ENCODE data around the gene RASD1. TPM values are rescaled to one million over a fixed set of nuclear protein-coding genes. Genes with fewer than 3 reads are reported as not detected.

The RASD1 gene
- total RNA-seq, 1 experiment from 2014 or later, result 5.7 TPM

- H3K4me1 ChIP-seq (ENCODE audit: insufficient read depth, low read length), result no peaks in the 10 kb centered on the region
- no peak overlapping the region for H4K8ac ChIP-seq (replicated peaks; ENCODE audit: insufficient read length, low read depth, low read length)
- WGBS (ENCODE audit: extremely low coverage, insufficient read length, low lambda C conversion rate), result no CpG with 5 or more reads among the region's 11 CpGs
- no peak overlapping the region for H3T11ph ChIP-seq (ENCODE audit: low read length)
- H3K27me3 ChIP-seq (ENCODE audit: insufficient read depth, low read length), result no peaks in the 10 kb centered on the region
- DNase-seq, result no peak
- no peak overlapping the region for H3K9ac ChIP-seq (ENCODE audit: extremely low read depth, insufficient read length, low read length)
- H4K20me1 ChIP-seq (ENCODE audit: control insufficient read depth, insufficient read depth, insufficient read length), result no peaks in the 10 kb centered on the region
- H3K18ac ChIP-seq (ENCODE audit: insufficient read length, low read depth, low read length), result no peak overlapping the region
- no peak overlapping the region for H2BK20ac ChIP-seq (ENCODE audit: low read depth, low read length, poor library complexity, severe bottlenecking)
- H3K9me3 Mint-ChIP-seq, result no peaks in the 10 kb centered on the region
- H3K4me2 ChIP-seq (ENCODE audit: insufficient read depth, insufficient read length, low read length), result no peak overlapping the region
- peaks cover 8 to 16% of the 10 kb centered on the region in 2 experiments; a peak in 3 of 4 replicates for H3K4me1 Mint-ChIP-seq
- no peak overlapping the region for H3K4ac ChIP-seq (ENCODE audit: low read depth, low read length)
- no peak overlapping the region for H2BK12ac ChIP-seq (ENCODE audit: insufficient read length, low read depth, low read length)
- H4K91ac ChIP-seq (ENCODE audit: insufficient read length, low read depth, low read length), result no peak overlapping the region
- H2AFZ ChIP-seq (ENCODE audit: low read length), result no peak overlapping the region
- no peaks in the 10 kb centered on the region for H3K79me1 ChIP-seq (ENCODE audit: insufficient read depth, low read depth, low read length, poor library complexity, severe bottlenecking)
- H2AK5ac ChIP-seq (ENCODE audit: insufficient read length, low read length), result no peak overlapping the region
- H2BK5ac ChIP-seq (ENCODE audit: insufficient read length, low read length), result no peak overlapping the region
- H3K36me3 Mint-ChIP-seq (ENCODE audit: insufficient read depth in 1 of 3, low read depth in 3 of 3), result no peaks in the 10 kb centered on the region
- H3K9me3 ChIP-seq (ENCODE audit: control insufficient read depth, low read depth, low read length), result no peaks in the 10 kb centered on the region
- H2BK15ac ChIP-seq (ENCODE audit: low read depth, low read length), result no peak overlapping the region
- H3K27me3 Mint-ChIP-seq (ENCODE audit: low read depth), result no peaks in the 10 kb centered on the region
- H3K23me2 ChIP-seq (ENCODE audit: insufficient read length, low read depth, low read length, poor library complexity, severe bottlenecking), result no peaks in the 10 kb centered on the region
- no peak overlapping the region for H3K27ac ChIP-seq (ENCODE audit: insufficient read length, low read depth, low read length)
- no peak overlapping the region for H3K23ac ChIP-seq (ENCODE audit: insufficient read length, low read depth, low read length)
- no peak overlapping the region; a peak in 1 of 5 replicates for H3K4me3 Mint-ChIP-seq
- no peak overlapping the region for H4K5ac ChIP-seq (ENCODE audit: insufficient read length, low read depth, low read length)
- H3K14ac ChIP-seq (ENCODE audit: insufficient read depth, low read length), result no peak overlapping the region
- no peaks in the 10 kb centered on the region for H3K79me2 ChIP-seq (ENCODE audit: insufficient read depth, low read length)
- no peak overlapping the region for H2BK120ac ChIP-seq (ENCODE audit: low read depth, low read length, poor library complexity, severe bottlenecking)
- peak overlapping the region; percentile 28 to 55 (median 30); a peak in 2 of 7 replicates for H3K27ac Mint-ChIP-seq
- no peak for TF ChIP-seq CTCF (conservative IDR thresholded peaks at IDR 0.05)
- H3K56ac ChIP-seq (ENCODE audit: insufficient read length, low read depth, low read length), result no peak overlapping the region
Measured at GRCh38 chr17:17508019-17508535, 11.9 kb upstream of the RASD1 start.
